ENCODE measurements around the gene COL21A1.

DNA sequence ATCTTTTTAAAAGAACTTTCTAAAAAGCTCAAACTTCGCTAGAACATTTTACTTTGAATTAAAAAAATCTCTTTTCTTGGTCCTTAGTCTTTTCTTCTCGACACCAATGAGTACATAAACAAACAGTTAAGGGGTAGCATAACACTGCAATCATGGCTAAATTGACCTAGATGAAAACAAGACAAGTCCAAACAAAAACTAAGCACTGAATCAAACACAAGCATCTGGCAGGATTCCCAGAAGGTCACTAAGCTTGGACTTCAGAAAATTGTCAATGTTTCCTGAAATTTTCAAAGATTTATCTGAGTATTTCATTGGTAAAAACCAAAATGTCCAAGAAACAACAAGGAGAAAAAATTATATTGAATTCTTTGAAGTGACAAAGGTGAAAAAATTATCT, 5.0 kb downstream of the COL21A1 start:
- TF ChIP-seq ZBTB1 (tag by site-specific recombination; IDR thresholded peaks at IDR 0.05) (no peak), ZSCAN16 (tag by site-specific recombination; IDR thresholded peaks at IDR 0.05) (no peak), ZNF366 (tag by site-specific recombination; conservative IDR thresholded peaks at IDR 0.05) (0 out of 2 replicates have a peak, but pooled peaks have one; percentile 23), YY1 (tag by site-specific recombination; IDR thresholded peaks at IDR 0.05) (no peak)
- TF ChIP-seq, protein P1, sequence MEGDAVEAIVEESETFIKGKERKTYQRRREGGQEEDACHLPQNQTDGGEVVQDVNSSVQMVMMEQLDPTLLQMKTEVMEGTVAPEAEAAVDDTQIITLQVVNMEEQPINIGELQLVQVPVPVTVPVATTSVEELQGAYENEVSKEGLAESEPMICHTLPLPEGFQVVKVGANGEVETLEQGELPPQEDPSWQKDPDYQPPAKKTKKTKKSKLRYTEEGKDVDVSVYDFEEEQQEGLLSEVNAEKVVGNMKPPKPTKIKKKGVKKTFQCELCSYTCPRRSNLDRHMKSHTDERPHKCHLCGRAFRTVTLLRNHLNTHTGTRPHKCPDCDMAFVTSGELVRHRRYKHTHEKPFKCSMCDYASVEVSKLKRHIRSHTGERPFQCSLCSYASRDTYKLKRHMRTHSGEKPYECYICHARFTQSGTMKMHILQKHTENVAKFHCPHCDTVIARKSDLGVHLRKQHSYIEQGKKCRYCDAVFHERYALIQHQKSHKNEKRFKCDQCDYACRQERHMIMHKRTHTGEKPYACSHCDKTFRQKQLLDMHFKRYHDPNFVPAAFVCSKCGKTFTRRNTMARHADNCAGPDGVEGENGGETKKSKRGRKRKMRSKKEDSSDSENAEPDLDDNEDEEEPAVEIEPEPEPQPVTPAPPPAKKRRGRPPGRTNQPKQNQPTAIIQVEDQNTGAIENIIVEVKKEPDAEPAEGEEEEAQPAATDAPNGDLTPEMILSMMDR (tag by site-specific recombination; IDR thresholded peaks at IDR 0.05) = no peak
- TF ChIP-seq, protein P2, sequence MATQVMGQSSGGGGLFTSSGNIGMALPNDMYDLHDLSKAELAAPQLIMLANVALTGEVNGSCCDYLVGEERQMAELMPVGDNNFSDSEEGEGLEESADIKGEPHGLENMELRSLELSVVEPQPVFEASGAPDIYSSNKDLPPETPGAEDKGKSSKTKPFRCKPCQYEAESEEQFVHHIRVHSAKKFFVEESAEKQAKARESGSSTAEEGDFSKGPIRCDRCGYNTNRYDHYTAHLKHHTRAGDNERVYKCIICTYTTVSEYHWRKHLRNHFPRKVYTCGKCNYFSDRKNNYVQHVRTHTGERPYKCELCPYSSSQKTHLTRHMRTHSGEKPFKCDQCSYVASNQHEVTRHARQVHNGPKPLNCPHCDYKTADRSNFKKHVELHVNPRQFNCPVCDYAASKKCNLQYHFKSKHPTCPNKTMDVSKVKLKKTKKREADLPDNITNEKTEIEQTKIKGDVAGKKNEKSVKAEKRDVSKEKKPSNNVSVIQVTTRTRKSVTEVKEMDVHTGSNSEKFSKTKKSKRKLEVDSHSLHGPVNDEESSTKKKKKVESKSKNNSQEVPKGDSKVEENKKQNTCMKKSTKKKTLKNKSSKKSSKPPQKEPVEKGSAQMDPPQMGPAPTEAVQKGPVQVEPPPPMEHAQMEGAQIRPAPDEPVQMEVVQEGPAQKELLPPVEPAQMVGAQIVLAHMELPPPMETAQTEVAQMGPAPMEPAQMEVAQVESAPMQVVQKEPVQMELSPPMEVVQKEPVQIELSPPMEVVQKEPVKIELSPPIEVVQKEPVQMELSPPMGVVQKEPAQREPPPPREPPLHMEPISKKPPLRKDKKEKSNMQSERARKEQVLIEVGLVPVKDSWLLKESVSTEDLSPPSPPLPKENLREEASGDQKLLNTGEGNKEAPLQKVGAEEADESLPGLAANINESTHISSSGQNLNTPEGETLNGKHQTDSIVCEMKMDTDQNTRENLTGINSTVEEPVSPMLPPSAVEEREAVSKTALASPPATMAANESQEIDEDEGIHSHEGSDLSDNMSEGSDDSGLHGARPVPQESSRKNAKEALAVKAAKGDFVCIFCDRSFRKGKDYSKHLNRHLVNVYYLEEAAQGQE (tag by site-specific recombination; IDR thresholded peaks at IDR 0.05) = no peak

Measured in HEK293 (cell line).